Testis (tissue), 2 donors: ENCODE measurements around the gene SASH3.

ENCODE experiments used
- CTCF ChIP-seq, 3 experiments: fragments of 450-650 bp in 2 of 3; fragments of 200-600 bp in 1 of 3; sonication (generic) in 1 of 3; IDR thresholded peaks; one replicate each; pipeline ENCODE4 v1.5.1; 2016 to 2019; ENCODE audit warnings: antibody characterized with exemption in 3 of 3, mild to moderate bottlenecking in 2 of 3, moderate library complexity in 1 of 3
- POLR2A ChIP-seq: fragments of 450-650 bp; IDR thresholded peaks from one replicate; pipeline ENCODE4 v1.6.1; 2017; ENCODE audit warnings: antibody characterized with exemption, mild to moderate bottlenecking, moderate library complexity

- TF ChIP-seq CTCF (IDR thresholded peaks at IDR 0.05) (no peak), POLR2A (no peak)
Measured at GRCh38 chrX:129792586-129793291, 13.0 kb downstream of the SASH3 start.
